Measurements from ENCODE around the gene MANSC1.
"Not testable (repeated sequence)": the region's sequence is repeated elsewhere in the genome, so short reads cannot be mapped to it uniquely, and the experiment has no call there.

The MANSC1 gene

GRCh38 chr12:12327802-12328201 lies 22.2 kb downstream of the MANSC1 start:
- FAIRE-seq, result no peak
- peak; percentile 67 for DNase-seq (ENCODE audit: low spot score)

GRCh38 chr12:12326262-12326661 lies 23.8 kb downstream of the MANSC1 start:
- DNase-seq (ENCODE audit: low spot score) (no peak), FAIRE-seq (no peak)

GRCh38 chr12:12323591-12323990 lies 26.5 kb downstream of the MANSC1 start:
- DNase-seq (ENCODE audit: low spot score) (no peak), FAIRE-seq (peak; percentile 97)

GRCh38 chr12:12323118-12323517 lies 26.9 kb downstream of the MANSC1 start:
- no peak for DNase-seq (ENCODE audit: low spot score)
- no peak for FAIRE-seq

GRCh38 chr12:12319451-12320183 lies 30.4 kb downstream of the MANSC1 start:
- DNase-seq (ENCODE audit: low spot score) (no peak), FAIRE-seq (no peak)

- DNase-seq (ENCODE audit: low spot score) (no peak), FAIRE-seq (no peak)
Observed at GRCh38 chr12:12315838-12316237, 34.2 kb downstream of the MANSC1 start.

- FAIRE-seq; DNase-seq (ENCODE audit: low spot score): not testable (repeated sequence)
Observed at GRCh38 chr12:12310695-12311094, 39.3 kb downstream of the MANSC1 start.

- no peak for FAIRE-seq
- no peak for DNase-seq (ENCODE audit: low spot score)
Observed at GRCh38 chr12:12305568-12306300, 44.3 kb downstream of the MANSC1 start.

GRCh38 chr12:12302976-12303375 lies 47.1 kb downstream of the MANSC1 start:
- no peak for FAIRE-seq
- DNase-seq (ENCODE audit: low spot score), result no peak

GRCh38 chr12:12301122-12301521 lies 48.9 kb downstream of the MANSC1 start:
- no peak for FAIRE-seq
- no peak for DNase-seq (ENCODE audit: low spot score)

GRCh38 chr12:12297201-12297830 lies 52.7 kb downstream of the MANSC1 start:
- FAIRE-seq, result no peak
- DNase-seq (ENCODE audit: low spot score), result no peak

- DNase-seq (ENCODE audit: low spot score) (no peak), FAIRE-seq (peak; percentile 32)
Observed at GRCh38 chr12:12294215-12295005, 55.6 kb downstream of the MANSC1 start.

GRCh38 chr12:12290206-12290605 lies 59.8 kb downstream of the MANSC1 start:
- DNase-seq (ENCODE audit: low spot score) (no peak), FAIRE-seq (no peak)

- FAIRE-seq (no peak), DNase-seq (ENCODE audit: low spot score) (no peak)
Observed at GRCh38 chr12:12286441-12286840, 63.6 kb downstream of the MANSC1 start.

- no peak for FAIRE-seq
- DNase-seq (ENCODE audit: low spot score), result no peak
Observed at GRCh38 chr12:12282761-12283425, 67.1 kb downstream of the MANSC1 start.

GRCh38 chr12:12282202-12282601 lies 67.8 kb downstream of the MANSC1 start:
- FAIRE-seq, result peak; percentile 30

GRCh38 chr12:12281134-12281533 lies 68.9 kb downstream of the MANSC1 start:
- no peak for FAIRE-seq
- no peak for DNase-seq (ENCODE audit: low spot score)

More at GRCh38 chr12:12282202-12282601, 67.8 kb downstream of the MANSC1 start:
- DNase-seq (ENCODE audit: low spot score), result no peak

GRCh38 chr12:12278899-12279298 lies 71.1 kb downstream of the MANSC1 start:
- no peak for FAIRE-seq
- no peak for DNase-seq (ENCODE audit: low spot score)
